GM19043 (cell line): Measurements from ENCODE around the gene ADIG.

ENCODE experiments used
- ATAC-seq: cut with Tn5 transposase; IDR thresholded peaks from one replicate; pipeline ENCODE4 v1.9.1; 2021; ENCODE audit warnings: low read depth; ENCODE audit not compliant: unreplicated experiment

The ADIG gene

DNA sequence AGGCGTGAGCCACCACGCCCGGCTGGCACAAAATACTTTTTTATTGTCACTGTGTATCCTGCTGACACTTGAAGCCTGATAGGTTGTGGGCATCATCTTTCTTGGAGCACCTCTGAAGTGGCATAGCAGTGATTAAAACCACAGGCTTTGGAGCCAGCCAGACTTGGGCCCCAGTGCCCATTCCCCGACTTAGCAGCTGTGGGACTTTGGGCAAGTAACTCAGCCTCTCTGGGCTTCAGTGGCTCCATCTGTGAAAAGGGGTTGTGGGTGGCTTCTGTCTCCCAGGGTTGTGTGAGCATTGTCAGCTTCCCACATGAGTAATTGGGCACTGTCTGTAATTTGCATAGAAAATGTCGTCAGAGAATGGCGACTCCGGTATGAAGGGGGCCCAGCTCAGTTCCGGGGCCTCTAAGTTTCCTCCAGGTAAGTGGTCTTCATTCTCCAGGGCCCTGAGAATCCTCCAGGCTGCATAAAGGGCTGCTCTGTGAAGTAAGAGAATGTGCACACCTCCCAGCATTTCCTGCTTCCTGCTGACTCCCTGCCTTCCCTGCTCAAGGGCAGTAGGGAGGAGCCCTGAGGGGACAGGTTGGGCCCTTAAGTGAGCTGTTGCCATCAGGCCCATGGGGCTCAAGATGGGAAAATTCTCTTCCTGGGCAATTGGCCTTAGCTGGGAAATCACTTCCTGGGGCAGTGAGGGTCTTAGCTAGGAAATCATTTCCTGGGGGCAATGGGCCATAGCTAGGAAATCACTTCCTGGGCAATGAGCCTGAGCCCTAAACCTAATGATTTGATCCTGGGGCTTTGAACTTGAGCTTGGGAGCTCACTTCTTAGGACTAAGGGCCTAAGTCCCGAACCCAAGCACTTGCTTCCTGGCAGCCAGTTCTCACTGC, 47.8 kb downstream of the ADIG start:
- no peak for ATAC-seq

DNA sequence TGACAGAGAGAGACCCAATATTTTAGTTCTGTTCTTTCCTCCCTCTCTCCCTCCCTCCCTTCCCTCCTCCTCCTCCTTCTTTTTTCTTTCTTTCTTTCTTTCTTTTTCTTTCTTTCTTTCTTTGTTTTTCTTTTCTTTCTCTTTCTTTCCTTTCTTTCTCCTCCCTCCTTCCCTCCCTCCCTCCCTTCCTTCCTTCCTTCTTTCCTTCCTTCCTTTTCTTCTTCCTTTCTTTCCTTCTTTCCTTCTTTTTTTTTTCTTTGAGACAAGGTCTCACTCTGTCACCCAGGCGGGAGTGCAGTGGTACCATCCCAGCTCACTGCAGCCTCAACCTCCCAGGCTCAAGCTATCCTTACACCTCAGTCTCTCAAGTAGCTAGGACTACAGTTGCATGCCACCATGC, 49.0 kb downstream of the ADIG start:
- ATAC-seq, result no peak

DNA sequence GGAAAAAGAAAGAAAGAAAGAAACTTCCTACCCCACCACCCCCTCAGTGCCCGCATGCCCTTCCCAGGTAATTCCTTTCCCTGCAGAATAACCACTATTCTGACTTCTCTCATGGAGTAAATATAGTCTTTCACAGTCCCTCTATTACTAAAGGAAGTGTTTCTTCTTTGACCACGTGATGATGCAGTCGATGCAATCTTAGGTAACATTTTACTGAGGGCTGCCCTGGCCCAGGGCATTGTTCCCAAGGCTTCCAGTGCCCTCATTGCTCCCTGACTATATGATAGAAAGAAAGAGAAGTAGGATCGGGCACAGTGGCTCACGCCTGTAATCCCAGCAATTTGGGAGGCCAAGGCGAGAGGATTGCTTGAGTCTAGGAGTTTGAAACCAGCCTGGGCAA, 49.7 kb downstream of the ADIG start:
- ATAC-seq, result no peak

DNA sequence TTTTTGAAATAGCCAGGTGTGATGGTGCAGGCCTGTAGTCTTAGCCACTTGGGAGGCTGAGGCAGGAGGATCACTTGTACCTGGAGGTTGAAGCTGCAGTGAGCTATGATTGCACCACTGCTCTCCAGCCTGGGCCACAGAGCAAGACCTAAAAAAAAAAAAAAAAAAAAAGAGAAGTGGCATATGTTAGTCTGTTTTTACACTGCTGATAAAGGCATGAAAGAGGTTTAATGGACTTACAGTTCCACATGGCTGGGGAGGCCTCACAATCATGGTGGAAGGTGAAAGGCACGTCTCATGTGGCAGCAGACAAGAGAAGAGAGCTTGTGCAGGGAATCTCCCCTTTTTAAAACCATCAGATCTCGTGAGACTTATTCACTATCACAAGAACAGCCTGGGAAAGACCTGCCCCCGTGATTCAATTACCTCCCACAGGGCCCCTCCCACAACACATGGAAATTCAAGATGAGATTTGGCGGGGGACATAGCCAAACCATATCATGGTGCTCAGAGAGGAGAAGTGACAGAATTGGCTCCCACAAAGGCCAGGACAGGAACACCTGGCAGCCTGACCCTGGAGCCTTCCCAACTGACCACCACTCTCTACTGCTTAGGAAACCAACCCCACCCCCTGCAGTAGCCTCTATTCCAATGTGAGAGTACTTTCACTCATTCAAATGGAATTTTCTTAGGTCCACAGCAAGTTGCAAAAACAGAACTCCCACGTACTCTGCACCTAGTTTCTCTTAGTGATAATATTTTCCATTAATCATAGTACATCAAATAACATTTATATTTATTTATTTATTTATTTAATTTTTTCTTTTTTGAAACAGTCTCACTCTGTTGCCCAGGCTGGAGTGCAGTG, 50.4 kb downstream of the ADIG start:
- ATAC-seq, result no peak

DNA sequence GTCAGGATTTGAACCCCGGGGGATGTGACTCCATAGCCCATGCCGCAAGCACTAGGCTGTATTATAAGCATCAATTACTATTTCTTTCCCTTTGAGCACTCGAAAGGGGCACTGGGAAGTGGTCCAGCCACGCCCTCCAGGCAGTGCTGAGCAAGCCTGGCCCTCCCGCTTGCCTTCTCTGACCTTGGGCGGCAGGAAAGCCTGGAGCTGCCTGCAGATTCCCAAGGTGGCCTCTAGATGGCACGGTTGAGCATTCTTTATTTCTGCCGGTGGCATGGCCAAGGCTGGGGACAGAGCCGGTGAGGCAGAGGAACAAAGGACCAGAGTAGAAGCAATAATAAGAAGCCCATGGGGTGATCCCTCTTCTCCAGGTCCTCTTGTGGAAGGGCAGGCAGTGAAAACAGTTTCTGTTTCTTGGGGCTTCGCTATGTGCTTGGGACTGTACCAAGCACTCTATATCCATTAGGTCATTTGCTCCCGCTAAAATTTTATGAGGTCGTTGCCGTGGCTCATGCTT, 52.6 kb downstream of the ADIG start:
- no peak for ATAC-seq

DNA sequence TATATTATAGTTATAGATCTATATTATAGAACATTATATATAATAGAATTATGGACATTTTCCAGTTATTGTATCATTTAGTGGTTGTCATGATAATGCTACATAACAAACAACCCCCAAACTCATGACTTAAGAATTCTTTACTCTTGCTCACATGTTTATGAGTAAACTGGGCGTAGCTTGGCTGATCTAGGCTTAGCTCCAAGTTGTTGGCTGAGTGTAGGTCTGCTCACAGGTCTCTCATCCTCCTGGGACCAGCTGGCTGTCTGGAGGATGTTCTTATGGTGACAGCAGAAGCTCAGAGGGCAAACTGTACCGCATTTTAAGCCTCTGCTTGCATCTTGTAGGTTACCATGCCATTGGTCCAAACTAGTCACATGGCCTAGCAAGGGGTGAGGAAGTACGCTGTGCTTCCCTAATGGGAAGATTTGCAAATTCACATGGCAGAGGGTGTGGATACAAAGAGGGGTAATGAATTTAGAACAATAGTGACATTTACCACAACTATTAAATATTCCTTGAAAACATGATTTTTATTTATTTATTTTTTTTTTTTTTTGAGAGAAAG, 54.8 kb downstream of the ADIG start:
- ATAC-seq, result no peak
